ENCODE results near the gene ALDH2.
A peak's percentile ranks its signal among the peaks of the same experiment; 100 is the strongest.
"Not testable (repeated sequence)": the region's sequence is repeated elsewhere in the genome, so short reads cannot be mapped to it uniquely, and the experiment has no call there.

Gene ALDH2

GRCh38 chr12:111766608-111767361 is at the start of gene ALDH2:
TSS of gene ALDH2 (plus strand) at chr12:111766933. CDS start at chr12:111766983, 50 bp downstream.
- DNase-seq (ENCODE audit: low read depth in 4 of 4, low spot score in 1 of 4), result peak in 2 of 4 experiments; percentile 7 to 29

- DNase-seq (ENCODE audit: low read depth in 4 of 4, low spot score in 1 of 4), result not testable (repeated sequence)
Measured at GRCh38 chr12:111719316-111719715, 47.4 kb upstream of the ALDH2 start.

- DNase-seq (ENCODE audit: low read depth in 4 of 4, low spot score in 1 of 4), result no peak
Measured at GRCh38 chr12:111720457-111720856, 46.3 kb upstream of the ALDH2 start.

- not testable (repeated sequence) for DNase-seq (ENCODE audit: low read depth in 4 of 4, low spot score in 1 of 4)
Measured at GRCh38 chr12:111723646-111724360, 42.9 kb upstream of the ALDH2 start.

GRCh38 chr12:111728795-111729194 is 37.9 kb upstream of the ALDH2 start:
- no peak for DNase-seq (ENCODE audit: low read depth in 4 of 4, low spot score in 1 of 4)

- no peak for DNase-seq (ENCODE audit: low read depth in 4 of 4, low spot score in 1 of 4)
Measured at GRCh38 chr12:111730420-111730819, 36.3 kb upstream of the ALDH2 start.

GRCh38 chr12:111732786-111733185 is 33.9 kb upstream of the ALDH2 start:
- no peak for DNase-seq (ENCODE audit: low read depth in 4 of 4, low spot score in 1 of 4)

GRCh38 chr12:111733340-111733915 is 33.3 kb upstream of the ALDH2 start:
- no peak for DNase-seq (ENCODE audit: low read depth in 4 of 4, low spot score in 1 of 4)

- DNase-seq (ENCODE audit: low read depth in 4 of 4, low spot score in 1 of 4), result not testable (repeated sequence)
Measured at GRCh38 chr12:111739524-111739923, 27.2 kb upstream of the ALDH2 start.

- DNase-seq (ENCODE audit: low read depth in 4 of 4, low spot score in 1 of 4), result no peak
Measured at GRCh38 chr12:111741235-111741812, 25.4 kb upstream of the ALDH2 start.

- DNase-seq (ENCODE audit: low read depth in 4 of 4, low spot score in 1 of 4), result no peak
Measured at GRCh38 chr12:111745211-111745610, 21.5 kb upstream of the ALDH2 start.

GRCh38 chr12:111747333-111747732 is 19.4 kb upstream of the ALDH2 start:
- no peak for DNase-seq (ENCODE audit: low read depth in 4 of 4, low spot score in 1 of 4)

GRCh38 chr12:111748151-111748672 is 18.5 kb upstream of the ALDH2 start:
- no peak for DNase-seq (ENCODE audit: low read depth in 4 of 4, low spot score in 1 of 4)

GRCh38 chr12:111748867-111749266 is 17.9 kb upstream of the ALDH2 start:
- no peak for DNase-seq (ENCODE audit: low read depth in 4 of 4, low spot score in 1 of 4)

- no peak for DNase-seq (ENCODE audit: low read depth in 4 of 4, low spot score in 1 of 4)
Measured at GRCh38 chr12:111749391-111749790, 17.3 kb upstream of the ALDH2 start.

GRCh38 chr12:111753144-111753881 is 13.4 kb upstream of the ALDH2 start:
- no peak for DNase-seq (ENCODE audit: low read depth in 4 of 4, low spot score in 1 of 4)

GRCh38 chr12:111754671-111755070 is 12.1 kb upstream of the ALDH2 start:
- DNase-seq (ENCODE audit: low read depth in 4 of 4, low spot score in 1 of 4), result no peak

GRCh38 chr12:111756196-111756595 is 10.5 kb upstream of the ALDH2 start:
- no peak for DNase-seq (ENCODE audit: low read depth in 4 of 4, low spot score in 1 of 4)

- DNase-seq (ENCODE audit: low read depth in 4 of 4, low spot score in 1 of 4), result no peak
Measured at GRCh38 chr12:111756681-111757080, 10.1 kb upstream of the ALDH2 start.

- no peak for DNase-seq (ENCODE audit: low read depth in 4 of 4, low spot score in 1 of 4)
Measured at GRCh38 chr12:111757361-111758119, 9.2 kb upstream of the ALDH2 start.
